Heart right ventricle (tissue), 12 donors: ENCODE data around the gene TM7SF3. TPM values are rescaled to one million over a fixed set of nuclear protein-coding genes. Genes with fewer than 3 reads are reported as not detected.

ENCODE experiments used
- polyA plus RNA-seq, 2 donors: library from polyadenylated mRNA; stranded (reverse); fragments of 200-250 nt; gene quantifications; one replicate each; pipeline ENCODE4 v1.2.3, GENCODE V29; 2013
- total RNA-seq, 10 donors: library from RNA; stranded (reverse); fragmentation: NEBNext Ultra II Directional in 3 of 10; extraction: Animal tissue kit (Norgen Biotek cat#: 25700) in 3 of 10; gene quantifications; one replicate each; pipeline versions ENCODE4 v1.2.1 to v1.2.4, GENCODE V29; 2021 to 2023
- donor health status: ischemic (EF 13 %, LVEDD 7.1; RV severe dilation, severe dysfunction).
- donor health status: healthy with polysubstance abuse.
- donor health status: DM: no; HTN: yes; CAD: no.
- donor health status: DM: no; HTN: no; CAD: no.
- donor health status: ischemic (EF 25% LVEDD 6.9; RV normal size, moderate dysfunction).
- donor health status: ischemic (EF 25% LVEDD 5.7; RV mildly dilated, moderate dysfunction).
- donor health status: healthy.
- donor health status: nonischemic (EF 11% LVEDD 7.7; RV severe dilation, severe dysfunction).
- donor health status: DM: yes; HTN: yes; CAD: no.
- donor health status: PGD.
- donor health status: ischemic (EF 29% LVEDD 5.4; RV normal size, mild dysfunction).
- donor health status: nonischemic (EF 23%, LVEDD 6.1; RV moderate dilation, normal function).

TM7SF3 gene
- total and polyA plus RNA-seq, 12 donors, result 8.6 to 29.3 (median 22.8) TPM

Other genes starting within 250 kb of the TM7SF3 start
- 10 to 100 TPM in 9 of 10 donors, 1 to 10 TPM in 1; 9.1 to 18.9 (median 14.8) TPM for gene ITPR2, start 181.2 kb downstream of the TM7SF3 start, total RNA-seq
- 1 to 10 TPM; 2.0 to 4.9 TPM for gene ITPR2, start 181.2 kb downstream of the TM7SF3 start, polyA plus RNA-seq
- 10 to 100 TPM; 14.1 to 22.2 (median 17.8) TPM for gene INTS13, start 76.4 kb downstream of the TM7SF3 start, total RNA-seq
- gene INTS13, start 76.4 kb downstream of the TM7SF3 start, polyA plus RNA-seq, result 10 to 100 TPM; 17.6 to 19.4 TPM
- gene FGFR1OP2, start 75.9 kb downstream of the TM7SF3 start, total RNA-seq, result 10 to 100 TPM; 22.3 to 37.9 (median 27.3) TPM
- gene FGFR1OP2, start 75.9 kb downstream of the TM7SF3 start, polyA plus RNA-seq, result 10 to 100 TPM; 30.6 to 41.6 TPM
- 10 to 100 TPM; 42.5 to 60.8 (median 52.0) TPM for gene MED21, start 8.2 kb upstream of the TM7SF3 start, total RNA-seq
- gene MED21, start 8.2 kb upstream of the TM7SF3 start, polyA plus RNA-seq, result 10 to 100 TPM; 29.9 to 30.9 TPM
- not detected for gene C12orf71, start 68.2 kb upstream of the TM7SF3 start, total RNA-seq
- gene C12orf71, start 68.2 kb upstream of the TM7SF3 start, polyA plus RNA-seq, result not detected
- gene STK38L, start 229.9 kb upstream of the TM7SF3 start, total RNA-seq, result 100 to 1,000 TPM in 5 of 10 donors, 10 to 100 TPM in 5; 40.7 to 165 (median 104) TPM
- gene STK38L, start 229.9 kb upstream of the TM7SF3 start, polyA plus RNA-seq, result 10 to 100 TPM in 1 of 2 donors, 1 to 10 TPM in 1; 9.5 to 23.5 TPM